CD4-positive, alpha-beta T cell treated with Interleukin-4 for 1 hour (primary cell): ENCODE measurements around the gene MED20.
"Not testable (repeated sequence)": the region's sequence is repeated elsewhere in the genome, so short reads cannot be mapped to it uniquely, and the experiment has no call there.

Experiments
- DNase-seq, 2 donors: peaks; one replicate each; pipeline ENCODE4 v3.0.0-alpha.2; 2020 to 2022

Gene MED20

GRCh38 chr6:41920921-41921711 is at the start of gene MED20, which contains the start of gene BYSL:
MED20 (minus strand) TSS chr6:41921139; CDS start chr6:41921018, 121 bp downstream.
BYSL (plus strand) TSS chr6:41921499; CDS start chr6:41921563, 64 bp downstream.
- peak; percentile 94 to 96 for DNase-seq

GRCh38 chr6:41970436-41970846 is 49.5 kb upstream of the MED20 start:
- peak; percentile 15 to 70 for DNase-seq

GRCh38 chr6:41967312-41968287 is 46.7 kb upstream of the MED20 start:
- no peak for DNase-seq

- no peak for DNase-seq
These were observed 46.0 kb upstream of the MED20 start for GRCh38 chr6:41966961-41967311.

GRCh38 chr6:41966214-41966920 is 45.4 kb upstream of the MED20 start:
- DNase-seq: no peak

- no peak for DNase-seq
These were observed 44.7 kb upstream of the MED20 start for GRCh38 chr6:41965429-41966213.

- no peak for DNase-seq
These were observed 43.4 kb upstream of the MED20 start for GRCh38 chr6:41964201-41964887.

- no peak for DNase-seq
These were observed 42.4 kb upstream of the MED20 start for GRCh38 chr6:41963371-41963770.

- DNase-seq: no peak
These were observed 39.1 kb upstream of the MED20 start for GRCh38 chr6:41960028-41960427.

GRCh38 chr6:41958022-41958856 is 37.3 kb upstream of the MED20 start:
- DNase-seq: no peak

- no peak for DNase-seq
These were observed 36.2 kb upstream of the MED20 start for GRCh38 chr6:41957117-41957516.

GRCh38 chr6:41955412-41955811 is 34.5 kb upstream of the MED20 start:
- DNase-seq: no peak

GRCh38 chr6:41954668-41955067 is 33.7 kb upstream of the MED20 start:
- DNase-seq: no peak

- no peak for DNase-seq
These were observed 26.8 kb upstream of the MED20 start for GRCh38 chr6:41947581-41948220.

GRCh38 chr6:41943456-41943855 is 22.5 kb upstream of the MED20 start:
- no peak for DNase-seq

- not testable (repeated sequence) for DNase-seq
These were observed 21.9 kb upstream of the MED20 start for GRCh38 chr6:41942882-41943281.

GRCh38 chr6:41942067-41942851 is 21.3 kb upstream of the MED20 start:
- DNase-seq: peak in 1 of 2 donors; percentile 6

GRCh38 chr6:41941280-41942066 is 20.5 kb upstream of the MED20 start, which contains the start of gene CCND3:
CCND3 (minus strand) TSS chr6:41941808; CDS start chr6:41941649, 159 bp downstream.
- peak; percentile 81 to 83 for DNase-seq
